IMR-90 (cell line): Measurements from ENCODE around the gene COL13A1. TPM values are rescaled to one million over a fixed set of nuclear protein-coding genes. Genes with fewer than 3 reads are reported as not detected.

Experiments
- ATAC-seq: fragments of 200-7000 bp; cut with Tn5 transposase; 2 replicates; pipeline ENCODE4 v1.9.1; 2020; ENCODE audit warnings: low read depth, mild to moderate bottlenecking, moderate library complexity
- BruUV-seq: library from RNA; stranded (reverse); fragments of 400-500 nt; replicated peaks from 2 replicates; lab custom pipeline; 2021; lab: Mats Ljungman, UMichigan
- CTCF ChIA-PET: fragments of 300-600 bp; formaldehyde crosslinking; extraction: SDS; loops from one replicate; lab custom pipeline; 2021; ENCODE audit warnings: antibody characterized with exemption; lab: Yijun Ruan, JAX
- POLR2A ChIA-PET: fragments of 300-600 bp; sonication (Branson Sonifier 250); formaldehyde crosslinking; loops from one replicate; lab custom pipeline; 2022; ENCODE audit warnings: antibody characterized with exemption; ENCODE audit not compliant: unreplicated experiment; lab: Charles Lee
- DNase-seq: peaks from one replicate; pipeline ENCODE4 v3.0.0; 2013
- H2AFZ ChIP-seq: replicated peaks from 2 replicates; pipeline ENCODE3; 2013; ENCODE audit warnings: low read length, mild to moderate bottlenecking; ENCODE audit not compliant: poor library complexity
- H2AK5ac ChIP-seq: 2 replicates; pipeline ENCODE4 v1.6.1; 2013; ENCODE audit warnings: low read depth, low read length, inconsistent platforms
- H2AK9ac ChIP-seq: replicated peaks from 2 replicates; pipeline ENCODE3; 2013; ENCODE audit warnings: mild to moderate bottlenecking, low read depth, low read length, moderate library complexity; ENCODE audit not compliant: poor library complexity
- H2BK120ac ChIP-seq: 2 replicates; pipeline ENCODE4 v1.6.1; 2013; ENCODE audit warnings: low read depth, low read length, inconsistent platforms
- H2BK15ac ChIP-seq: 3 replicates; pipeline ENCODE4 v1.6.1; 2013; ENCODE audit warnings: low read depth, low read length, inconsistent platforms
- H2BK20ac ChIP-seq: 2 replicates; pipeline ENCODE4 v1.6.1; 2013; ENCODE audit warnings: low read depth, mild to moderate bottlenecking, inconsistent platforms, low read length, moderate library complexity
- H2BK5ac ChIP-seq: 2 replicates; pipeline ENCODE4 v1.6.1; 2013; ENCODE audit warnings: mild to moderate bottlenecking, low read depth, low read length, inconsistent platforms; ENCODE audit not compliant: poor library complexity, severe bottlenecking
- H3K14ac ChIP-seq: replicated peaks from 2 replicates; pipeline ENCODE4 v1.6.1; 2013; ENCODE audit warnings: low read depth, low read length, inconsistent platforms
- H3K18ac ChIP-seq: 2 replicates; pipeline ENCODE4 v1.6.1; 2013; ENCODE audit warnings: low read depth, low read length, control low read depth
- H3K23ac ChIP-seq: 2 replicates; pipeline ENCODE4 v1.6.1; 2013; ENCODE audit warnings: low read depth, low read length, inconsistent platforms
- H3K27ac ChIP-seq: 2 replicates; pipeline ENCODE4 v1.5.1; 2013; ENCODE audit warnings: mild to moderate bottlenecking, control low read depth, low read length; ENCODE audit not compliant: insufficient read depth
- H3K27me3 ChIP-seq: 2 replicates; pipeline ENCODE4 v1.6.1; 2013; ENCODE audit warnings: low read length; ENCODE audit not compliant: control insufficient read depth, insufficient read depth
- H3K36me3 ChIP-seq: 2 replicates; pipeline ENCODE4 v1.6.1; 2013; ENCODE audit warnings: low read length, mixed read lengths; ENCODE audit not compliant: control insufficient read depth, insufficient read depth
- H3K4ac ChIP-seq: 2 replicates; pipeline ENCODE4 v1.6.1; 2013; ENCODE audit warnings: low read depth, low read length, inconsistent platforms
- H3K4me1 ChIP-seq: 2 replicates; pipeline ENCODE4 v1.6.1; 2013; ENCODE audit warnings: low read length, mixed read lengths; ENCODE audit not compliant: control insufficient read depth, insufficient read depth
- H3K4me2 ChIP-seq: 2 replicates; pipeline ENCODE4 v1.6.1; 2013; ENCODE audit warnings: low read depth, mild to moderate bottlenecking, control low read depth, low read length, moderate library complexity
- H3K4me3 ChIP-seq: 2 replicates; pipeline ENCODE4 v1.5.1; 2013; ENCODE audit warnings: low read depth, mild to moderate bottlenecking, control low read depth, low read length, moderate library complexity; ENCODE audit not compliant: insufficient read depth
- H3K56ac ChIP-seq: 2 replicates; pipeline ENCODE4 v1.6.1; 2013; ENCODE audit warnings: low read length, inconsistent platforms; ENCODE audit not compliant: insufficient read depth; ENCODE audit errors: extremely low read depth
- H3K79me1 ChIP-seq, 2 experiments: 2 replicates each; pipeline ENCODE4 v1.6.1; 2013; ENCODE audit warnings: low read length in 2 of 2, inconsistent platforms in 1 of 2, low read depth in 1 of 2
- H3K9ac ChIP-seq: 2 replicates; pipeline ENCODE4 v1.6.1; 2013; ENCODE audit warnings: low read depth, low read length, control low read depth
- H3K9me1 ChIP-seq: 2 replicates; pipeline ENCODE4 v1.6.1; 2013; ENCODE audit warnings: low read length, inconsistent platforms; ENCODE audit not compliant: insufficient read depth
- H3K9me3 ChIP-seq: 2 replicates; pipeline ENCODE4 v1.6.1; 2013; ENCODE audit warnings: low read length; ENCODE audit not compliant: control insufficient read depth, insufficient read depth
- H4K20me1 ChIP-seq: 2 replicates; pipeline ENCODE4 v1.6.1; 2013; ENCODE audit warnings: low read length, inconsistent platforms; ENCODE audit not compliant: insufficient read depth
- H4K5ac ChIP-seq: 2 replicates; pipeline ENCODE4 v1.6.1; 2013; ENCODE audit warnings: mild to moderate bottlenecking, low read depth, low read length, control low read depth
- H4K8ac ChIP-seq, 2 experiments: 2 replicates each; pipeline ENCODE4 v1.6.1; 2013; ENCODE audit warnings: low read depth in 2 of 2, low read length in 2 of 2, control low read depth in 1 of 2, inconsistent platforms in 1 of 2
- H4K91ac ChIP-seq: 2 replicates; pipeline ENCODE4 v1.6.1; 2013; ENCODE audit warnings: low read depth, low read length, inconsistent platforms; ENCODE audit not compliant: insufficient read depth
- BHLHE40 ChIP-seq: fragments of 150-350 bp; IDR thresholded peaks from 2 replicates; pipeline ENCODE4 v1.6.1; 2016; ENCODE audit warnings: mild to moderate bottlenecking, low read depth, low read length
- CEBPB ChIP-seq: IDR thresholded peaks from 2 replicates; pipeline ENCODE4 v1.6.1; 2012; ENCODE audit warnings: low read depth, low read length, improper control_type of control experiment
- FOS ChIP-seq: fragments of 150-350 bp; IDR thresholded peaks from 2 replicates; pipeline ENCODE4 v1.6.1; 2016; ENCODE audit warnings: low read depth, low read length
- MAFK ChIP-seq: IDR thresholded peaks from 2 replicates; pipeline ENCODE4 v1.6.1; 2012; ENCODE audit warnings: low read depth, low read length, improper control_type of control experiment
- MAZ ChIP-seq: IDR thresholded peaks from 2 replicates; pipeline ENCODE4 v1.6.1; 2012; ENCODE audit warnings: low read depth, mild to moderate bottlenecking, low read length, improper control_type of control experiment, moderate library complexity, borderline replicate concordance
- MXI1 ChIP-seq: IDR thresholded peaks from 2 replicates; pipeline ENCODE4 v1.6.1; 2012; ENCODE audit warnings: low read depth, mild to moderate bottlenecking, low read length, moderate library complexity, borderline replicate concordance
- RAD21 ChIP-seq: IDR thresholded peaks from 2 replicates; pipeline ENCODE4 v1.6.1; 2012; ENCODE audit warnings: low read length, improper control_type of control experiment
- RCOR1 ChIP-seq: IDR thresholded peaks from 2 replicates; pipeline ENCODE4 v1.6.1; 2012; ENCODE audit warnings: mild to moderate bottlenecking, low read length, improper control_type of control experiment; ENCODE audit not compliant: insufficient replicate concordance
- RFX5 ChIP-seq: IDR thresholded peaks from 2 replicates; pipeline ENCODE4 v1.8.0; 2012; ENCODE audit warnings: low read depth, mild to moderate bottlenecking, low read length, moderate library complexity
- SMC3 ChIP-seq: fragments of 150-350 bp; IDR thresholded peaks from 2 replicates; pipeline ENCODE4 v1.6.1; 2016; ENCODE audit warnings: low read depth, mild to moderate bottlenecking, antibody characterized with exemption, low read length, moderate library complexity
- USF2 ChIP-seq: fragments of 150-350 bp; IDR thresholded peaks from 2 replicates; pipeline ENCODE4 v1.6.1; 2017; ENCODE audit warnings: mild to moderate bottlenecking, antibody characterized with exemption, low read length, low read depth
- whole genome bisulfite sequencing, 2 experiments: methylation state at CpG; one replicate each; pipeline versions ENCODE4 v1.1.5 to v1.1.7; 2013; ENCODE audit warnings: missing lambda C conversion rate in 2 of 2; ENCODE audit not compliant: insufficient read length in 1 of 2; ENCODE audit errors: extremely low coverage in 2 of 2; 5-methylcytosine and 5-hydroxymethylcytosine counted together
- dilution Hi-C: fragments of 300-500 bp; cut with HindIII; formaldehyde crosslinking; loops from one replicate; pipeline ENCODE4 v1.14.3; 2018; ENCODE audit warnings: low sequenced_read_pairs; ENCODE audit not compliant: unreplicated experiment
- in situ Hi-C: fragments of 300-500 bp; cut with MboI; formaldehyde crosslinking; loops from 3 replicates; pipeline ENCODE4 v1.14.3; 2019; ENCODE audit warnings: low sequenced_read_pairs, inconsistent platforms, mixed read lengths
- intact Hi-C: fragments of 100-400 bp; cut with micrococcal nuclease; formaldehyde crosslinking; loops from 2 replicates; pipeline ENCODE4 v1.10.0; 2022
- polyA plus RNA-seq, 3 experiments: library from polyadenylated mRNA; depleted of rRNA; stranded (reverse); fragments of >200 nt; gene quantifications; 2 replicates each; pipeline ENCODE4 v1.2.3, GENCODE V29; 2012; ENCODE audit warnings: low replicate concordance in 1 of 3
- total RNA-seq: library from RNA; depleted of rRNA; stranded (reverse); fragments of >200 nt; gene quantifications from 2 replicates; pipeline ENCODE4 v1.2.3, GENCODE V29; 2012

COL13A1 gene
- total and polyA plus RNA-seq, 2 of the 4 experiments (the other 2 are of a cell fraction) = 12.2 to 31.3 TPM

GRCh38 chr10:69855346-69856111, 53.8 kb downstream of the COL13A1 start:
- Histone ChIP-seq H3K27ac (no peak overlapping the region), H4K5ac (no peak overlapping the region), H3K9me3 (no peaks in the 10 kb centered on the region), H4K91ac (no peak overlapping the region), H3K27me3 (no peaks in the 10 kb centered on the region), H2AK9ac (no peak overlapping the region), H2BK120ac (no peak overlapping the region), H3K18ac (no peak overlapping the region), H2BK15ac (no peak overlapping the region), H3K14ac (no peak overlapping the region), H3K79me1 (peaks cover 13 to 41% of the 10 kb centered on the region in 2 experiments), H3K23ac (no peak overlapping the region), H3K9me1 (no peaks in the 10 kb centered on the region), H3K4ac (no peak overlapping the region), H3K36me3 (no peaks in the 10 kb centered on the region), H3K9ac (no peak overlapping the region), H3K4me3 (no peak overlapping the region), H2AFZ (no peak overlapping the region), H2BK5ac (no peak overlapping the region), H2BK20ac (no peak overlapping the region), H4K20me1 (no peaks in the 10 kb centered on the region), H3K4me1 (no peaks in the 10 kb centered on the region; the same call in 1 of the 2 replicates), H3K4me2 (no peak overlapping the region), H3K56ac (no peak overlapping the region), H2AK5ac (no peak overlapping the region), H4K8ac (no peak overlapping the region)
- intact Hi-C loops (no loop called here), dilution Hi-C loops (no loop called here), in situ Hi-C loops (no loop called here)
- ChIA-PET POLR2A (no interaction called here), CTCF (no interaction called here)
- ATAC-seq (no peak), DNase-seq (no peak)
- TF ChIP-seq MAZ (no peak), FOS (no peak), MAFK (no peak), CEBPB (no peak), RAD21 (no peak), RCOR1 (no peak), USF2 (no peak), SMC3 (no peak), BHLHE40 (no peak), MXI1 (no peak), RFX5 (no peak)
- WGBS, 2 experiments = 100% methylated on average over 2 of the region's 6 CpGs; no CpG with 5 or more reads in 1 of the 2 experiments
- BruUV-seq = no TSS peak
